Breast epithelium (tissue), 3 donors: ENCODE results near the gene CENPP.

Experiments used
- POLR2AphosphoS5 ChIP-seq, 3 donors: sonication (generic); formaldehyde crosslinking; IDR thresholded peaks; one replicate each; pipeline ENCODE4 v1.6.1; 2017; ENCODE audit warnings: antibody characterized with exemption in 3 of 3
- TF ChIP-seq, protein P1 (sequence below), 3 donors: fragments of 450-650 bp; IDR thresholded peaks; one replicate each; pipeline ENCODE4 v1.5.1; 2016 to 2017; ENCODE audit warnings: antibody characterized with exemption in 3 of 3, mild to moderate bottlenecking in 3 of 3, moderate library complexity in 3 of 3

DNA sequence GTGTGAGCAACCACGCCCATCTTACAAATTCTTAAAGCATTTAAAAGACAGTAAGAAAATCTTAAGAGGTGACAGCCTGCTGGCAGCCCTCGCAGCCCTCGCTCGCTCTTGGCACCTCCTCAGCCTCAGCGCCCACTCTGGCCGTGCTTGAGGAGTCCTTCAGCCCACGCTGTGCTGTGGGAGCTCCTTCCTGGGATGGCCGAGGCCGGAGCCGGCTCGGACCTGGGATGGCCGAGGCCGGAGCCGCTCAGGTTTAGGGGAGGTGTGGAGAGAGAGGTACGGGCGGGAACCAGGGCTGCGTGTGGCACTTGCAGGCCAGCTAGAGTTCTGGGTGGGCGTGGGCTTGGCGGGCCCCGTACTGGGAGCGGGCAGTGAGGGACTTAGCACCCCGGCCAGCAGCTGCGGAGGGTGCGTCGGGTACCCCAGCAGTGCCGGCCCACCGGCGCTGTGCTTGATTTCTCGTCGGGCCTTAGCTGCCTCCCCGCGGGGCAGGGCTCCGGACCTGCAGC lies 219.3 kb downstream of the CENPP start:
- TF ChIP-seq, protein P1, sequence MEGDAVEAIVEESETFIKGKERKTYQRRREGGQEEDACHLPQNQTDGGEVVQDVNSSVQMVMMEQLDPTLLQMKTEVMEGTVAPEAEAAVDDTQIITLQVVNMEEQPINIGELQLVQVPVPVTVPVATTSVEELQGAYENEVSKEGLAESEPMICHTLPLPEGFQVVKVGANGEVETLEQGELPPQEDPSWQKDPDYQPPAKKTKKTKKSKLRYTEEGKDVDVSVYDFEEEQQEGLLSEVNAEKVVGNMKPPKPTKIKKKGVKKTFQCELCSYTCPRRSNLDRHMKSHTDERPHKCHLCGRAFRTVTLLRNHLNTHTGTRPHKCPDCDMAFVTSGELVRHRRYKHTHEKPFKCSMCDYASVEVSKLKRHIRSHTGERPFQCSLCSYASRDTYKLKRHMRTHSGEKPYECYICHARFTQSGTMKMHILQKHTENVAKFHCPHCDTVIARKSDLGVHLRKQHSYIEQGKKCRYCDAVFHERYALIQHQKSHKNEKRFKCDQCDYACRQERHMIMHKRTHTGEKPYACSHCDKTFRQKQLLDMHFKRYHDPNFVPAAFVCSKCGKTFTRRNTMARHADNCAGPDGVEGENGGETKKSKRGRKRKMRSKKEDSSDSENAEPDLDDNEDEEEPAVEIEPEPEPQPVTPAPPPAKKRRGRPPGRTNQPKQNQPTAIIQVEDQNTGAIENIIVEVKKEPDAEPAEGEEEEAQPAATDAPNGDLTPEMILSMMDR (IDR thresholded peaks at IDR 0.05): no peak
- TF ChIP-seq POLR2AphosphoS5 (IDR thresholded peaks at IDR 0.05): no peak
